22Rv1 (cell line): ENCODE results near the gene SDC4.

Experiments
- H3K27ac ChIP-seq: fragments of 450-650 bp; 2 replicates; pipeline ENCODE4 v1.5.1; 2017
- CTCF ChIP-seq: fragments of 450-650 bp; IDR thresholded peaks from 2 replicates; pipeline ENCODE4 v1.5.1; 2017; ENCODE audit warnings: mild to moderate bottlenecking
- ZFX ChIP-seq: fragments of 450-650 bp; IDR thresholded peaks from 2 replicates; pipeline ENCODE4 v1.6.1; 2017; ENCODE audit warnings: antibody characterized with exemption, borderline replicate concordance

Gene SDC4

GRCh38 chr20:45341579-45341938, 6.7 kb downstream of the SDC4 start:
- TF ChIP-seq ZFX (no peak), CTCF (no peak)
- peak overlapping the region; percentile 84 for H3K27ac ChIP-seq

GRCh38 chr20:45340951-45341350, 7.3 kb downstream of the SDC4 start:
- TF ChIP-seq CTCF (no peak), ZFX (no peak)
- peak overlapping the region; percentile 84 for H3K27ac ChIP-seq

GRCh38 chr20:45340236-45340847, 7.9 kb downstream of the SDC4 start:
- no peak for TF ChIP-seq ZFX
- no peak for TF ChIP-seq CTCF
- peak overlapping the region; percentile 84 for H3K27ac ChIP-seq

GRCh38 chr20:45339799-45340198, 8.4 kb downstream of the SDC4 start:
- H3K27ac ChIP-seq = 0 out of 2 replicates have a peak overlapping the region, but pooled peaks have one; percentile 84
- TF ChIP-seq ZFX (no peak), CTCF (no peak)

GRCh38 chr20:45339084-45339483, 9.1 kb downstream of the SDC4 start:
- no peak overlapping the region for H3K27ac ChIP-seq
- no peak for TF ChIP-seq CTCF
- TF ChIP-seq ZFX = no peak

- H3K27ac ChIP-seq = no peak overlapping the region
- TF ChIP-seq CTCF (no peak), ZFX (no peak)
These were observed 9.8 kb downstream of the SDC4 start for GRCh38 chr20:45338121-45339030.
